HG03521 (cell line): ENCODE results near the gene ZNF143.
A peak's percentile ranks its signal among the peaks of the same experiment; 100 is the strongest.
"Not testable (repeated sequence)": the region's sequence is repeated elsewhere in the genome, so short reads cannot be mapped to it uniquely, and the experiment has no call there.

Experiments
- ATAC-seq: cut with Tn5 transposase; IDR thresholded peaks from one replicate; pipeline ENCODE4 v1.9.1; 2021; ENCODE audit warnings: mild to moderate bottlenecking, moderate library complexity; ENCODE audit not compliant: unreplicated experiment

Gene ZNF143

GRCh38 chr11:9460322-9461062 lies at the start of gene ZNF143:
TSS of gene ZNF143 (plus strand) at chr11:9461012. CDS start at chr11:9471309, 10,297 bp downstream.
- peak; percentile 83 for ATAC-seq

DNA sequence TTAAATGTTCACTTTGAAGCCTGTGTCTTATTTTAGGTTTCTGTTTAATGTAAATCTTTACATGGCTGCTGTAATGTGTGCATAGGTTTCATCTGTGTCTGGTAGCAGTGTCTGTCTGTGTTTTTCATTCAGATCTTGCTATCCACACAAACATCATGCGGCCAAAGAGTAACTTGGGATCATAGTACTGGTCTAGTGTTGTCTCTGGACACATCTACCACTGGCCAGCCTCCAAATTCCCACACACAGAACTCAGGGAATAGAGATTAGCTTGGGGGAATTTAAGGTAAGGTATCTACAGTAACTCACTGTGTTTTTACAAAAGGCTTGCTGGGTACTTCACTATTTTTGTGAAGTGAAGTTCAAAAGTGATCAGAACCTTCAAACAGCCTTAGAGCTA lies 32.1 kb upstream of the ZNF143 start:
- no peak for ATAC-seq

GRCh38 chr11:9438611-9439010 lies 22.2 kb upstream of the ZNF143 start:
- ATAC-seq: no peak

- no peak for ATAC-seq
Measured at GRCh38 chr11:9446230-9446629, 14.6 kb upstream of the ZNF143 start.

DNA sequence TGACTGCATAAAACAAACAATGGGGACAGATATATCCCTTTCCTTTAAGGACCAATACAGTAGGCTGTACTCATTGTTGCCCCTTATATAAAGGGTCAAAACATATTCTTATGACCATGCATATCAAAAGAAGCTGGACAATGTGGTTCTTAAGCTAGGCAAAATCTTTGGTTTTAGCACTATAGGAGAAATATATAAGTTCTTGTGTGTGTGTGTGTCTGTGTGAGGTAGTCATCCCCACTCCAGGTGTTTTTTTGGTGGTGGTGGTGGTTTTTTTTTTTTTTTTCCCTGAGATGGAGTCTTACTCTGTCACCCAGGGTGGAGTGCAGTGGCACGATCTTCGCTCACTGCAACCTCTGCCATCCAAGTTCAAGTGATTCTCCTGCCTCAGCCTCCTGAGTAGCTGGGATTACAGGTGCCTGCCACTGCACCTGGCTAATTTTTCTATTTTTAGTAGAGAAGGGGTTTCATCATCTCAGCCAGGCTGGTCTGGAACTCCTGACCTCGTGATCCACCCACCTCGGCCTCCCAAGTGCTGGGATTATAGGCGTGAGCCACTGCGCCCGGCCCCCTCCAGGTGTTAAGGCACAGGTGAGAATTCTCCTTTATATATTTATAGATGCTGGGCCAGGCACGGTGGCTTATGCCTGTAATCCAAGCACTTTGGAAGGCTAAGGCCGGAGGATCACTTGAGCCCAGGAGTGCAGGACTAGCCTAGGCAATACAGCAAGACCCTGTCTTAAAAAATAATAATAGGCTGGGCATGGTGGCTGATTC lies 12.0 kb upstream of the ZNF143 start:
- no peak for ATAC-seq

- ATAC-seq: not testable (repeated sequence)
Measured at GRCh38 chr11:9452023-9452422, 8.8 kb upstream of the ZNF143 start.

DNA sequence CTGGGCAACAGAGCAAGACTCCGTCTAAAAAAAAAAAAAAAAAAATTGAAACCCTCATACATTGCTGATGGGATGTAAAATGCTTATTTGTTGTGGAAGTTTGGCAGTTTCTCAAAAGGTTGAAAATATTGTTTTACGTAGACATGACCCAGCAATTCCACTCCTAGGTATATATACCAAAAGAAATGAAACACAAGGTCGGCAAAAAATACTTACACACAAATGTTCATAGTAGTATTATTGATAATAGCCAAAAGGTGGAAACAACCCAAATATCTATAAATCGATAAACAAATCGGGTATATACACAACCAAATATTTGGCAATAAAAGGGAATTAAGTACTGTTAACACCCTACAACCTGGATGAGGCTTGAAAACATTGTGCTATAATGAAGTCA lies 5.1 kb upstream of the ZNF143 start:
- no peak for ATAC-seq

DNA sequence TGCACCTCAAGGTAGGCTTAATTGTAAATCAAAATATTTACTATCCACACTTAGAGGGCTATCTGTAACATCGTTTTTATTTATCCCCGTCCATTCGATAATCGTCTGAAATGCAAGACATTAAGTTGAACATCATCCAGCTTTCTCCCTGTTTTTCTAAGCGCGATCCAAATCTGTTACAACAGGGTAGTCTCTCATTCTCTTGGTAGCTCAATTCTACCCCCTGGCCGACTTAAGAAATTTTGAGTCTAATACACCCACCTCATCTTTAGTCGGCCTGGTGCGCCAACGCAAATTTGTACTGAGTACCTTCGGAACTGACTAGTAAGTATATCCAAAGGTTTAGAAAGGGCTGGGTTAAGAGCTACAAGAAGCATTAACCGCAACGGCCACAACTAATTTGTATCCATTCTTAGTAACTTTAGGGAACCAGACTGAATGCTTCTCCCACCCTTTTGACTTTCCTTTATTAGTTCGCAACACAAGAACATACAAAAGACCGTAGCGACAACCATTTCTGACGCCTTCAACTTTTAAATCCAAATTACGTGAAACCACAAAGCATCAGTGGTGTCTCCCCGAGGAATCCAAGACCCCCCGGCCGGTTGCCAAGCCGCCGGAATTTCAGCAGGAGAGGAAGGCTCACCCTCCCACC lies 1.0 kb upstream of the ZNF143 start:
- ATAC-seq: no peak

- ATAC-seq: peak; percentile 44
Measured at GRCh38 chr11:9461063-9461759, 399 bp downstream of the ZNF143 start.

DNA sequence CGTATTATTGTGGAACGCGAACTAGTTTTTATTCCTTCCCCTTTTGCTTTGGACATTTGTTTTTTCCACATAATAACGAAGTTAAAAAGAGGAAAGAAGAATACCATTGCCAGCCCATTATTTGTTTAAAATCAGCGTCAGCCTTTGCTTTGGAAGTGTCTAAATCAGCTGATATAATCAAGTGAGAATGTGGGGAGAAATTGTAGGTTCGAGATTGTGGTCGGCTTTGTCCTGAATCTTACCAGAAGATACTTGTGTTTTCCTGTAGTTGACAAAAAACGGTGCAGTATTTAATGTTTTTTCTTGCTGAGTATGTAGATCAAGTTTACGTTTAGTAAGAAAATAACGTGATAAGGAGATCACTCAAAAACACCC lies 935 bp downstream of the ZNF143 start:
- no peak for ATAC-seq

- ATAC-seq: no peak
Measured at GRCh38 chr11:9462172-9462799, 1.5 kb downstream of the ZNF143 start.

DNA sequence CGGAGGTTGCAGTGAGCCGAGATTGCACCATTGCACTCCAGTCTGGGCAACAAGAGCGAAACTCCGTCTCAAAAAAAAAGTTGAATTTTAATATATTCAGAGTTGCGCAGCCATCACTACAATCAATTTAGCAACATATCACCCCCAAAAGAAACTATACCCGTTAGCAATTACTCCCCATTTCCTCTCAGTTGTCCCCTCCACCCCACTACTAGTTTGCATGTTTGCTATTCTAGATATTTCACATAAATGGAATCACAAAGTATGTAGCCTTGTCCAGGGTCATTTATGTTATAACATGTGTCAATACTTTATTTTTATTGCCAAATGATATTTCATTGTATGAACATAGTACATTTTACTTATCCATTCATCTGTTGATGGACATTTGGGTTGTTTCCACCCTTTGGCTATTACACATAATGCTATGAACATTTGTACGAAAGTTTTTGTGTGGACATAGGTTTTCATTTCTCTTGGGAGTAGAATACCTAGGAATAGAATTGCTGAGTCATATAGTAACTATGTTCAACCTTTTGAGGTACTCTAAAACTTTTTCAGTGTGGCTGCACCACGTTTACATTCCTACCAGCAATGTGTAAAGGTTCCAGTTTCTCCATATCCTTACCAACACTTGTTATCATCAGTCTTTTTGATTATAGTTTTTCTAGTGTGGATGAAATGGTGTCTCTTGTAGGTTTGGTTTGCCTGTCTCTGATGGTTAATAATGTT lies 2.2 kb downstream of the ZNF143 start:
- no peak for ATAC-seq

DNA sequence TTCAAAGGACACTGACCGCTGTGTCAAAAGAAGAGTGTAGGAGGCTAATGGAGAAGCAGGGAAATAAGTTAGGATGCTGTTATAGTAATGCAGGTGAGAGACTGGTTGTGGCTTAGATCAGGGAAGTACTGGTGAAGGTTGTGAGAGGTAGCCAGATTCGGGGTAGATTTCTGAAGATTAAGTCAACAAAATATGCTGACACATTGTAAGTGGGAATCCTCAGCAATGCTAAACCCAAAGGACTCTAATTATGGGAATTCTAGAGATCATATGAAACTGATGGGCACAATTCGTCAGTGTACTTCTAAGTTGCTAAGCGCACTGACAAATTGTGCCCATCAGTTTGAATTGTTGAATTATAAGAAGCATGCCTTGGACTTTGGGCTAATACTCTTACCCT lies 10.0 kb downstream of the ZNF143 start:
- no peak for ATAC-seq

- ATAC-seq: no peak
Measured at GRCh38 chr11:9473408-9473807, 12.6 kb downstream of the ZNF143 start.

DNA sequence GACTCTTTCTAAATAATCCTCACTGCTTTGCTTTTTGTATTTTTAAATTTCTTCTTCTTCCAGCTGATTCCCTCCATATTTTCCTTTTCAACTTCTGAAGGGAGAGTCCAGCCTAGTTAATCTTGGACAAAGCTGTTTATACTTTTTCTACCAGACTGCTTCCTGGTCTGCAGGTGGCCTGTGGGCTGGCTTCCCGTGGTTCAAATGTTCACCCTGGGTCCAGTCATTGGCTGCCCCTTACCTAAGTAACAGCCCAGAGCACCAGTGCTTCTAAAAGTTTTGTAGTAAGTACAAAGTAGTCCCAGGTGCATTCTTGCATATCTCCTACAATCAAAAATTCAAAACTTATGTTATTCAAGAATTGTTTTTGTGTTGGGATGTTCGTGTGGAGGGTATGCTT lies 19.1 kb downstream of the ZNF143 start:
- no peak for ATAC-seq

DNA sequence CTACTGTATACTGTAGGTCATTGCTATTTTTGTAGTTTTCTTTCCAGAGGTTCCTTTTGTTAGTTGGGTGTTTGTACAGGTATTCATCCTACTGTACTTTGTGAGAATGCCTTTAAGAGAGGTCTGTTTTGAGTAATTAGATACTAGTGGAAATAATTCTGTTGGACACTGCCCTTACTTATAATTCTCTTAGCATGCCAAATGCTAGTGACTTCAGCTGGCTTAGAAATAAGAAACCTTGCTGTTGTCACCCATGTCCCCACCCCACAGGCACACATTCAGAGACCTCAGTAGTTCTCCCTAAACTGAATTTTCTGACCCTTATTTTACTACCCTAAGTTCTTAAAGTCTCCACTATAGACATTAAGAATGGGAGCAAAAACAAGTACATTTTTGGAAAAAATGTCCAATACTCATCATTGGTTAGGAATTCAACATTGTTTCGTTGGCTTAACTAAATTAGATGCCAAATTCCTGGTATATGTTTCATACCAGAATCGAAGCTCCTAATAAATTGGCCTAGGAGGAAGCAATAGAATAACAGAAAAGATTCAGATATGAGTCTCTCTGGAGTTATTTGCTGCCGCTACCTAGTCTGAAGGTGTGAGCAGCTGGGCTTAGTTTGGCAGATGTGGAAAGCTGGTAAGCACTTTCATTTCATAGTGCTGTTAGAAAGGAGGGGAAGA lies 28.4 kb downstream of the ZNF143 start:
- ATAC-seq: no peak

DNA sequence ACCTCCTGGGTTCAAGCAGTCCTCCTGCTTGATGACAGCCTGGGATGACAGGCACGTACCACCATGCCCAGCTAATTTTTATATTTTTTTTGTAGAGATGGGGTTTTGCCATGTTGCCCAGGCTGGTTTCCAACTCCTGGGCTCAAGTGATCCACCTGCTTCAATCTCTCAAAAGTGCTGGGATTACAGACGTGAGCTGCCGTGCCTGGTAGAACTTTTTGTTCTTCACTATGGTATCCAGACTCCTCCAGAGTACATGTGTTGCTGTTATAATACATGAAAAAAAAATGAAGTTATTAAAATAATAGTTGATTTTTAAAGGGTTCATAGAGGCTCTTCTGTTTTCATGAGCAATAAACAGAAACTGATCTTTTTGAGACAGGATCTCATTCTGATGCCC lies 29.6 kb downstream of the ZNF143 start:
- no peak for ATAC-seq

GRCh38 chr11:9493492-9493891 lies 32.7 kb downstream of the ZNF143 start:
- ATAC-seq: no peak

GRCh38 chr11:9494316-9494715 lies 33.5 kb downstream of the ZNF143 start:
- ATAC-seq: no peak
